HCT116 (cell line): ENCODE data around the gene PAX5. TPM values are rescaled to one million over a fixed set of nuclear protein-coding genes. Genes with fewer than 3 reads are reported as not detected.

Experiments
- ATAC-seq: fragments of 200-7000 bp; cut with Tn5 transposase; 2 replicates; pipeline ENCODE4 v1.9.1; 2020; ENCODE audit warnings: mild to moderate bottlenecking, moderate library complexity
- BruUV-seq: library from RNA; stranded (reverse); fragments of 400-500 nt; replicated peaks from 2 replicates; lab custom pipeline; 2021; lab: Mats Ljungman, UMichigan
- CTCF ChIA-PET: fragments of 300-600 bp; sonication (Branson Sonifier 250); formaldehyde crosslinking; loops from one replicate; lab custom pipeline; 2021; ENCODE audit warnings: antibody characterized with exemption; lab: Charles Lee
- POLR2A ChIA-PET: fragments of 300-600, 350-600 bp; sonication (Branson Sonifier 250); formaldehyde crosslinking; loops from one replicate; lab custom pipeline; 2021; ENCODE audit warnings: antibody characterized with exemption; lab: Charles Lee
- RAD21 ChIA-PET, 2 experiments: fragments of 300-600 bp; sonication (Branson Sonifier 250); formaldehyde crosslinking; loops; one replicate each; lab custom pipeline; 2023; ENCODE audit warnings: low total read pairs in 2 of 2; ENCODE audit not compliant: uncharacterized antibody in 2 of 2, unreplicated experiment in 2 of 2, low non-redundant PET in 1 of 2; lab: Charles Lee
- DNase-seq: peaks from one replicate; pipeline ENCODE4 v3.0.0-alpha.2; 2010; ENCODE audit warnings: low read depth, low spot score
- H2AFZ ChIP-seq: fragments of 200-600 bp; shearing (Covaris generic), sonication (generic); 2 replicates; pipeline ENCODE4 v1.6.1; 2017; ENCODE audit warnings: low read depth, mixed run types, mixed read lengths, antibody characterized with exemption, low read length; ENCODE audit not compliant: poor library complexity, severe bottlenecking
- H3K27ac ChIP-seq: 2 replicates; pipeline ENCODE4 v1.5.1; 2012; ENCODE audit warnings: low read depth, low read length
- H3K27me3 ChIP-seq: fragments of 200-600 bp; sonication (generic); 2 replicates; pipeline ENCODE4 v1.6.1; 2016; ENCODE audit warnings: mixed run types, low read length, mixed read lengths; ENCODE audit not compliant: insufficient read depth
- H3K36me3 ChIP-seq, 2 experiments: fragments of 200-500 bp in 1 of 2; fragments of 200-600 bp in 1 of 2; sonication (Bioruptor generic) in 1 of 2; sonication (generic) in 1 of 2; 2 replicates each; pipeline versions ENCODE4 v1.5.1 to v1.6.1; 2014 to 2016; ENCODE audit warnings: low read length in 2 of 2, inconsistent platforms in 1 of 2, mixed read lengths in 1 of 2, mixed run types in 1 of 2; ENCODE audit not compliant: insufficient read depth in 2 of 2, control insufficient read depth in 1 of 2
- H3K4me1 ChIP-seq, 2 experiments: fragments of 200-600 bp in 1 of 2; sonication (generic) in 1 of 2; 2 replicates each; pipeline versions ENCODE4 v1.5.1 to v1.6.1; 2012 to 2017; ENCODE audit warnings: low read length in 2 of 2, inconsistent platforms in 1 of 2, mild to moderate bottlenecking in 1 of 2, mixed read lengths in 1 of 2, mixed run types in 1 of 2, moderate library complexity in 1 of 2; ENCODE audit not compliant: insufficient read depth in 2 of 2, control insufficient read depth in 1 of 2
- H3K4me2 ChIP-seq: fragments of 200-600 bp; sonication (generic); 2 replicates; pipeline ENCODE4 v1.6.1; 2017; ENCODE audit warnings: mixed run types, low read length, mixed read lengths
- H3K4me3 ChIP-seq, 2 experiments: fragments of 200-600 bp in 1 of 2; sonication (generic) in 1 of 2; replicated peaks in 1 of 2; 2 replicates each; pipeline ENCODE4 v1.5.1; 2011 to 2016; ENCODE audit warnings: low read length in 2 of 2, control low read depth in 1 of 2, low read depth in 1 of 2, mild to moderate bottlenecking in 1 of 2, mixed read lengths in 1 of 2, mixed run types in 1 of 2
- H3K79me2 ChIP-seq: fragments of 200-600 bp; sonication (generic); 2 replicates; pipeline ENCODE4 v1.6.1; 2017; ENCODE audit warnings: mild to moderate bottlenecking, mixed run types, low read length, moderate library complexity, mixed read lengths; ENCODE audit not compliant: insufficient read depth
- H3K9ac ChIP-seq: fragments of 200-600 bp; sonication (generic); 2 replicates; pipeline ENCODE4 v1.6.1; 2016; ENCODE audit warnings: low read length, mixed read lengths
- H3K9me2 ChIP-seq: fragments of 200-600 bp; sonication (generic), shearing (Covaris generic); 2 replicates; pipeline ENCODE4 v1.6.1; 2017; ENCODE audit warnings: mixed run types, mild to moderate bottlenecking, moderate library complexity; ENCODE audit not compliant: insufficient read depth
- H3K9me3 ChIP-seq, 2 experiments: fragments of 200-500 bp in 1 of 2; fragments of 200-600 bp in 1 of 2; sonication (Bioruptor generic) in 1 of 2; sonication (generic) in 1 of 2; 2 replicates each; pipeline ENCODE4 v1.6.1; 2014 to 2017; ENCODE audit warnings: low read length in 2 of 2, mixed read lengths in 2 of 2, inconsistent platforms in 1 of 2, low read depth in 1 of 2, mild to moderate bottlenecking in 1 of 2, mixed run types in 1 of 2, moderate library complexity in 1 of 2; ENCODE audit not compliant: control insufficient read depth in 1 of 2, insufficient read depth in 1 of 2
- H4K20me1 ChIP-seq: fragments of 200-600 bp; sonication (generic), shearing (Covaris generic); 2 replicates; pipeline ENCODE4 v1.6.1; 2017; ENCODE audit warnings: mixed run types, mild to moderate bottlenecking, moderate library complexity; ENCODE audit not compliant: insufficient read depth
- ELF1 ChIP-seq: IDR thresholded peaks from 2 replicates; pipeline ENCODE4 v1.6.1; 2012; ENCODE audit warnings: low read depth, borderline replicate concordance
- intact Hi-C: fragments of 100-400 bp; cut with micrococcal nuclease; formaldehyde crosslinking; loops from 2 replicates; pipeline ENCODE4 v1.10.0; 2022
- total RNA-seq: library from RNA; stranded (reverse); gene quantifications from one replicate; pipeline ENCODE4 v1.2.1, GENCODE V29; 2021; ENCODE audit not compliant: unreplicated experiment
- TF ChIP-seq, protein P1 (sequence below): IDR thresholded peaks from 2 replicates; pipeline ENCODE4 v1.6.1; 2012; ENCODE audit warnings: low read depth

The PAX5 gene
- total RNA-seq, 1 experiment from 2014 or later, result 0.17 TPM

DNA sequence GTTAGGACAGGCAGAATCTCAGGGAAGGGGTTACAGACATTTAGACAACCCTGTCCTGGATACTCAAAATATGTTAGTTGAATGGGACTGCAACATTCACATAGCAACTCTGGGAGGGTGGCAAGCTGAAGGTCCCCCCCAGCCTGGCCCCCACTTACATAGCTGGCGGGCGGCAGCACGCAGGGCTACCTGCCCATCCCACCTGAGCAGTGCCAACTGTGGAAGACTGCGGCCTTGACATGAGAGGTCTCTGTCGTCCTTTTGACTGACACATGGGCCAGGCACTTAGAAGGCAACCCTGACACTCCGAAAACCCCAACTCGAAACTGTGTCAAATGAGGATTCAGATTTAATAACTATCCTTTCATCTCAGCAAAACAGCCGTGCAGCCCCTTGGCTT lies 16.5 kb downstream of the PAX5 start:
- RAD21 ChIA-PET, result no interaction called here
- BruUV-seq, result no TSS peak

GRCh38 chr9:37011530-37011929 lies 22.5 kb downstream of the PAX5 start:
- no peaks in the 10 kb centered on the region for H3K36me3 ChIP-seq
- no peaks in the 10 kb centered on the region for H3K9me3 ChIP-seq
- ChIA-PET RAD21 (interaction anchor here in 1 of 2 experiments (0.7 kb wide), 1 partner anchor 218 kb away, joined by 3 read pairs; no protein-coding TSS in a partner anchor), CTCF (no interaction called here), POLR2A (no interaction called here)
- no peak overlapping the region for H3K9ac ChIP-seq
- no peak overlapping the region for H3K27ac ChIP-seq
- no peak overlapping the region for H3K4me3 ChIP-seq
- no peak for DNase-seq
- no peaks in the 10 kb centered on the region for H3K9me2 ChIP-seq
- H2AFZ ChIP-seq, result no peak overlapping the region
- no peaks in the 10 kb centered on the region for H4K20me1 ChIP-seq
- no peak for TF ChIP-seq ELF1
- peaks cover 74% of the 10 kb centered on the region for H3K27me3 ChIP-seq
- no peaks in the 10 kb centered on the region for H3K79me2 ChIP-seq
- H3K4me1 ChIP-seq, result no peaks in the 10 kb centered on the region
- H3K4me2 ChIP-seq, result no peak overlapping the region
- intact Hi-C loops, result loop anchor here (2.0 kb wide), 1 partner anchor 37 kb away; no protein-coding TSS in a partner anchor
- ATAC-seq, result no peak
- no TSS peak for BruUV-seq

More for the DNA sequence above, 16.5 kb downstream of the PAX5 start:
- intact Hi-C loops, result no loop called here
- H3K4me1 ChIP-seq, result no peaks in the 10 kb centered on the region
- H3K9me3 ChIP-seq, result no peaks in the 10 kb centered on the region
- CTCF ChIA-PET, result no interaction called here
- H3K79me2 ChIP-seq, result no peaks in the 10 kb centered on the region
- no peaks in the 10 kb centered on the region for H3K9me2 ChIP-seq
- H3K36me3 ChIP-seq, result no peaks in the 10 kb centered on the region
- no peak overlapping the region for H2AFZ ChIP-seq
- TF ChIP-seq, protein P1, sequence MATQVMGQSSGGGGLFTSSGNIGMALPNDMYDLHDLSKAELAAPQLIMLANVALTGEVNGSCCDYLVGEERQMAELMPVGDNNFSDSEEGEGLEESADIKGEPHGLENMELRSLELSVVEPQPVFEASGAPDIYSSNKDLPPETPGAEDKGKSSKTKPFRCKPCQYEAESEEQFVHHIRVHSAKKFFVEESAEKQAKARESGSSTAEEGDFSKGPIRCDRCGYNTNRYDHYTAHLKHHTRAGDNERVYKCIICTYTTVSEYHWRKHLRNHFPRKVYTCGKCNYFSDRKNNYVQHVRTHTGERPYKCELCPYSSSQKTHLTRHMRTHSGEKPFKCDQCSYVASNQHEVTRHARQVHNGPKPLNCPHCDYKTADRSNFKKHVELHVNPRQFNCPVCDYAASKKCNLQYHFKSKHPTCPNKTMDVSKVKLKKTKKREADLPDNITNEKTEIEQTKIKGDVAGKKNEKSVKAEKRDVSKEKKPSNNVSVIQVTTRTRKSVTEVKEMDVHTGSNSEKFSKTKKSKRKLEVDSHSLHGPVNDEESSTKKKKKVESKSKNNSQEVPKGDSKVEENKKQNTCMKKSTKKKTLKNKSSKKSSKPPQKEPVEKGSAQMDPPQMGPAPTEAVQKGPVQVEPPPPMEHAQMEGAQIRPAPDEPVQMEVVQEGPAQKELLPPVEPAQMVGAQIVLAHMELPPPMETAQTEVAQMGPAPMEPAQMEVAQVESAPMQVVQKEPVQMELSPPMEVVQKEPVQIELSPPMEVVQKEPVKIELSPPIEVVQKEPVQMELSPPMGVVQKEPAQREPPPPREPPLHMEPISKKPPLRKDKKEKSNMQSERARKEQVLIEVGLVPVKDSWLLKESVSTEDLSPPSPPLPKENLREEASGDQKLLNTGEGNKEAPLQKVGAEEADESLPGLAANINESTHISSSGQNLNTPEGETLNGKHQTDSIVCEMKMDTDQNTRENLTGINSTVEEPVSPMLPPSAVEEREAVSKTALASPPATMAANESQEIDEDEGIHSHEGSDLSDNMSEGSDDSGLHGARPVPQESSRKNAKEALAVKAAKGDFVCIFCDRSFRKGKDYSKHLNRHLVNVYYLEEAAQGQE, result no peak
- TF ChIP-seq, all 23 proteins: peak for 0
- H3K27ac ChIP-seq, result no peak overlapping the region
- DNase-seq (no peak), ATAC-seq (no peak)
- H3K4me3 ChIP-seq, result no peak overlapping the region
- POLR2A ChIA-PET, result no interaction called here
- H3K9ac ChIP-seq, result no peak overlapping the region
- H3K27me3 ChIP-seq, result peaks cover 85% of the 10 kb centered on the region
- H3K4me2 ChIP-seq, result no peak overlapping the region
- H4K20me1 ChIP-seq, result no peaks in the 10 kb centered on the region
